Measurements from ENCODE around the gene TPCN1. TPM values are rescaled to one million over a fixed set of nuclear protein-coding genes. Genes with fewer than 3 reads are reported as not detected.

TPCN1 gene
- total and polyA plus RNA-seq, 2 of the 13 experiments (the other 11 are each of a cell fraction or from before 2014, with no cell fraction given), result 8.0 to 26.8 TPM

- TF ChIP-seq THAP7 (CRISPR knock-in tag; IDR thresholded peaks at IDR 0.05), result no peak
- TF ChIP-seq FOXK2 (IDR thresholded peaks at IDR 0.05), result no peak
- no peak for TF ChIP-seq IRX3 (CRISPR knock-in tag; IDR thresholded peaks at IDR 0.05; ENCODE audit: borderline replicate concordance, low read depth)
- TF ChIP-seq ZNF878 (CRISPR knock-in tag; IDR thresholded peaks at IDR 0.05), result no peak
- no peak for TF ChIP-seq E2F2 (CRISPR knock-in tag; IDR thresholded peaks at IDR 0.05; ENCODE audit: borderline replicate concordance)
- TF ChIP-seq ZC3H4 (CRISPR knock-in tag; IDR thresholded peaks at IDR 0.05; ENCODE audit: borderline replicate concordance), result 0 out of 2 replicates have a peak, but pooled peaks have one; percentile 57
- TF ChIP-seq FOXP4 (CRISPR knock-in tag; IDR thresholded peaks at IDR 0.05), result no peak
- TF ChIP-seq PHF8 (CRISPR knock-in tag; IDR thresholded peaks at IDR 0.05), result 0 out of 2 replicates have a peak, but pooled peaks have one; percentile 16
- 0 out of 2 replicates have a peak, but pooled peaks have one; percentile 19 for TF ChIP-seq ZNF589 (CRISPR knock-in tag; conservative IDR thresholded peaks at IDR 0.05)
- no peak for TF ChIP-seq ZNF205 (CRISPR knock-in tag; IDR thresholded peaks at IDR 0.05)
- no peak for TF ChIP-seq PREB (CRISPR knock-in tag; IDR thresholded peaks at IDR 0.05)
- TF ChIP-seq ZNF746 (CRISPR knock-in tag; IDR thresholded peaks at IDR 0.05), result no peak
- no peak for TF ChIP-seq ZNF800 (CRISPR knock-in tag; IDR thresholded peaks at IDR 0.05)
- TF ChIP-seq ZNF570 (CRISPR knock-in tag; IDR thresholded peaks at IDR 0.05; ENCODE audit: borderline replicate concordance), result no peak
- 0 out of 2 replicates have a peak, but pooled peaks have one; percentile 79 for TF ChIP-seq ZNF567 (CRISPR knock-in tag; IDR thresholded peaks at IDR 0.05; ENCODE audit: borderline replicate concordance)
- TF ChIP-seq MEIS2 (CRISPR knock-in tag; IDR thresholded peaks at IDR 0.05), result no peak; the same call in 1 of the 2 replicates
- TF ChIP-seq SP4 (CRISPR knock-in tag; IDR thresholded peaks at IDR 0.05), result peak; percentile 98
- no peak for TF ChIP-seq ZNF414 (CRISPR knock-in tag; IDR thresholded peaks at IDR 0.05)
- TF ChIP-seq BATF2 (CRISPR knock-in tag; IDR thresholded peaks at IDR 0.05), result no peak
These were observed at the start of gene TPCN1 (continued) for GRCh38 chr12:113221181-113221996.
